Cardiac muscle cell (in vitro differentiated cells and primary cell): ENCODE results near the gene AP4S1. TPM values are rescaled to one million over a fixed set of nuclear protein-coding genes. Genes with fewer than 3 reads are reported as not detected.

ENCODE experiments used
- DNase-seq, 2 donors: peaks; one replicate each; pipeline versions ENCODE4 v3.0.0 to v3.0.0-alpha.2; 2010 to 2017; ENCODE audit warnings: low read depth in 1 of 2, low spot score in 1 of 2
- H3K27ac ChIP-seq: fragments of 200-600 bp; sonication (generic); 2 replicates; pipeline ENCODE4 v1.5.1; 2016
- H3K27me3 ChIP-seq: fragments of 200-600 bp; sonication (generic); 2 replicates; pipeline ENCODE4 v1.6.0; 2016; ENCODE audit warnings: control low read depth
- H3K36me3 ChIP-seq: fragments of 200-600 bp; sonication (generic); 2 replicates; pipeline ENCODE4 v1.5.1; 2016; ENCODE audit warnings: control low read depth
- H3K4me1 ChIP-seq: fragments of 200-600 bp; sonication (generic); 2 replicates; pipeline ENCODE4 v1.8.1; 2017; ENCODE audit warnings: low read depth, mild to moderate bottlenecking, mixed run types
- H3K4me3 ChIP-seq: fragments of 200-600 bp; sonication (generic); 2 replicates; pipeline ENCODE4 v1.5.1; 2016; ENCODE audit warnings: mild to moderate bottlenecking
- H3K9me3 ChIP-seq: fragments of 200-600 bp; sonication (generic); 2 replicates; pipeline ENCODE4 v1.5.1; 2017; ENCODE audit warnings: low read depth, mild to moderate bottlenecking, control low read depth
- CTCF ChIP-seq: IDR thresholded peaks from 2 replicates; pipeline ENCODE4 v1.5.1; 2012; ENCODE audit warnings: low read depth, mild to moderate bottlenecking, low read length
- polyA plus RNA-seq: library from polyadenylated mRNA; unstranded; fragments of >200 nt; fragmentation: Nextera tagmentation; extraction: Ambion mirVana; gene quantifications from 2 replicates; pipeline ENCODE4 v1.2.1, GENCODE V29; 2016
- total RNA-seq: library from RNA; depleted of rRNA; stranded (reverse); fragments of >200 nt; gene quantifications from 2 replicates; pipeline ENCODE4 v1.2.3, GENCODE V29; 2016

The AP4S1 gene
- total and polyA plus RNA-seq, 2 experiments from 2014 or later = 8.2 to 10.5 TPM

- no peak overlapping the region for H3K4me3 ChIP-seq
- DNase-seq = peak in 1 of 2 donors; percentile 27
- H3K36me3 ChIP-seq = no peaks in the 10 kb centered on the region
- TF ChIP-seq CTCF = no peak
- no peaks in the 10 kb centered on the region for H3K9me3 ChIP-seq
- H3K27me3 ChIP-seq = no peaks in the 10 kb centered on the region
- peak overlapping the region; percentile 51 for H3K27ac ChIP-seq
- peaks cover 5% of the 10 kb centered on the region for H3K4me1 ChIP-seq
Observed at GRCh38 chr14:30994681-30995620, 30.5 kb upstream of the AP4S1 start.

GRCh38 chr14:30995689-30996088 lies 29.8 kb upstream of the AP4S1 start:
- H3K27me3 ChIP-seq = no peaks in the 10 kb centered on the region
- no peak overlapping the region for H3K4me3 ChIP-seq
- no peak for DNase-seq
- peak overlapping the region; percentile 51 for H3K27ac ChIP-seq
- H3K36me3 ChIP-seq = no peaks in the 10 kb centered on the region
- H3K4me1 ChIP-seq = peaks cover 5% of the 10 kb centered on the region
- no peak for TF ChIP-seq CTCF
- no peaks in the 10 kb centered on the region for H3K9me3 ChIP-seq

GRCh38 chr14:30996892-30997659 lies 28.4 kb upstream of the AP4S1 start:
- Histone ChIP-seq H3K27ac (no peak overlapping the region), H3K36me3 (no peaks in the 10 kb centered on the region), H3K4me1 (peaks cover 5% of the 10 kb centered on the region), H3K27me3 (no peaks in the 10 kb centered on the region), H3K4me3 (no peak overlapping the region), H3K9me3 (no peaks in the 10 kb centered on the region)
- DNase-seq = no peak
- TF ChIP-seq CTCF = no peak

GRCh38 chr14:30998100-30998706 lies 27.2 kb upstream of the AP4S1 start:
- no peak for TF ChIP-seq CTCF
- Histone ChIP-seq H3K27ac (no peak overlapping the region), H3K9me3 (no peaks in the 10 kb centered on the region), H3K36me3 (no peaks in the 10 kb centered on the region), H3K4me1 (peaks cover 5% of the 10 kb centered on the region), H3K4me3 (no peak overlapping the region), H3K27me3 (no peaks in the 10 kb centered on the region)
- DNase-seq = no peak

- H3K36me3 ChIP-seq = no peaks in the 10 kb centered on the region
- no peak for TF ChIP-seq CTCF
- no peak overlapping the region for H3K27ac ChIP-seq
- no peak overlapping the region for H3K4me3 ChIP-seq
- peaks cover 5% of the 10 kb centered on the region for H3K4me1 ChIP-seq
- H3K27me3 ChIP-seq = no peaks in the 10 kb centered on the region
- DNase-seq = no peak
- H3K9me3 ChIP-seq = no peaks in the 10 kb centered on the region
Observed at GRCh38 chr14:30999038-30999773, 26.2 kb upstream of the AP4S1 start.
